ENCODE measurements around the gene TNFAIP8L1. TPM values are rescaled to one million over a fixed set of nuclear protein-coding genes. Genes with fewer than 3 reads are reported as not detected.

The TNFAIP8L1 gene
- total and polyA plus RNA-seq, 4 donors = 15.6 to 29.0 (median 20.1) TPM

- TF ChIP-seq HNF4A (conservative IDR thresholded peaks at IDR 0.05) = no peak
- no peak for TF ChIP-seq HNF4G (IDR thresholded peaks at IDR 0.05)
- no peak for TF ChIP-seq MAX (IDR thresholded peaks at IDR 0.05)
- no peak for TF ChIP-seq FOXA1 (IDR thresholded peaks at IDR 0.05)
- TF ChIP-seq TAF1 (conservative IDR thresholded peaks at IDR 0.05) = no peak
- TF ChIP-seq SP1 (IDR thresholded peaks at IDR 0.05) = no peak
- TF ChIP-seq GABPA (IDR thresholded peaks at IDR 0.05 in 1 of 2, conservative IDR thresholded peaks at IDR 0.05 in 1 of 2) = no peak
- TF ChIP-seq RXRA (IDR thresholded peaks at IDR 0.05) = no peak
- no peak for TF ChIP-seq NR2F2 (IDR thresholded peaks at IDR 0.05)
- no peak for TF ChIP-seq YY1 (IDR thresholded peaks at IDR 0.05)
Observed at GRCh38 chr19:4689403-4689802, 50.1 kb downstream of the TNFAIP8L1 start (continued).

GRCh38 chr19:4690361-4690760, 51.0 kb downstream of the TNFAIP8L1 start:
- H3K27ac ChIP-seq (ENCODE audit: low read depth in 1 of 2, low read length in 2 of 2) = peak overlapping the region in 1 of 2 donors; percentile 71
- WGBS = 80% methylated on average over 13 of the region's 13 CpGs
- TF ChIP-seq TAF1 (conservative IDR thresholded peaks at IDR 0.05) (no peak), YY1 (IDR thresholded peaks at IDR 0.05) (no peak), JUND (IDR thresholded peaks at IDR 0.05) (no peak), ATF3 (IDR thresholded peaks at IDR 0.05) (no peak), RXRA (IDR thresholded peaks at IDR 0.05) (no peak), RAD21 (IDR thresholded peaks at IDR 0.05) (peak in 1 of 2 donors; percentile 34), FOXA2 (IDR thresholded peaks at IDR 0.05) (no peak), CTCF (IDR thresholded peaks at IDR 0.05; ENCODE audit: low read depth, low read length, missing input control) (peak; percentile 3)
- H3K4me1 ChIP-seq (ENCODE audit: control insufficient read depth in 4 of 4, insufficient read depth in 4 of 4, low read length in 3 of 4) = peaks cover 12 to 36% (median 27%) of the 10 kb centered on the region in 4 donors
- DNase-seq (ENCODE audit: low spot score) = no peak
- H3K27me3 ChIP-seq (ENCODE audit: control insufficient read depth in 4 of 4, insufficient read depth in 4 of 4, low read length in 3 of 4) = no peaks in the 10 kb centered on the region
- H3K9me3 ChIP-seq (ENCODE audit: control insufficient read depth in 4 of 4, low read length in 3 of 4) = no peaks in the 10 kb centered on the region
- peaks cover 29 to 59% (median 40%) of the 10 kb centered on the region in 4 donors for H3K36me3 ChIP-seq (ENCODE audit: control insufficient read depth in 4 of 4, insufficient read depth in 3 of 4, low read depth in 1 of 4, low read length in 3 of 4)
- H3K4me3 ChIP-seq (ENCODE audit: low read depth in 1 of 3, low read length in 3 of 3) = no peak overlapping the region
- H3K9ac ChIP-seq (ENCODE audit: low read depth in 1 of 2, low read length in 2 of 2) = no peak overlapping the region

- 53% methylated on average over 9 of the region's 9 CpGs for WGBS
Observed at GRCh38 chr19:4691373-4691772, 52.1 kb downstream of the TNFAIP8L1 start.

More at GRCh38 chr19:4691373-4691772, 52.1 kb downstream of the TNFAIP8L1 start:
- H3K36me3 ChIP-seq (ENCODE audit: control insufficient read depth in 4 of 4, insufficient read depth in 3 of 4, low read depth in 1 of 4, low read length in 3 of 4) = peaks cover 29 to 53% (median 37%) of the 10 kb centered on the region in 4 donors
- no peaks in the 10 kb centered on the region for H3K9me3 ChIP-seq (ENCODE audit: control insufficient read depth in 4 of 4, low read length in 3 of 4)
- TF ChIP-seq ATF3 (IDR thresholded peaks at IDR 0.05) = no peak
- TF ChIP-seq REST (IDR thresholded peaks at IDR 0.05) = no peak
- no peak for TF ChIP-seq SP1 (IDR thresholded peaks at IDR 0.05)
- peak in 1 of 2 donors; percentile 13 for TF ChIP-seq HNF4A (conservative IDR thresholded peaks at IDR 0.05)
- TF ChIP-seq JUND (IDR thresholded peaks at IDR 0.05) = no peak
- TF ChIP-seq RXRA (IDR thresholded peaks at IDR 0.05) = peak; percentile 31 to 34
- no peak overlapping the region for H3K9ac ChIP-seq (ENCODE audit: low read depth in 1 of 2, low read length in 2 of 2)
- H3K27ac ChIP-seq (ENCODE audit: low read depth in 1 of 2, low read length in 2 of 2) = peak overlapping the region; percentile 52 to 71
- H3K27me3 ChIP-seq (ENCODE audit: control insufficient read depth in 4 of 4, insufficient read depth in 4 of 4, low read length in 3 of 4) = no peaks in the 10 kb centered on the region
- DNase-seq (ENCODE audit: low spot score) = no peak
- H3K4me3 ChIP-seq (ENCODE audit: low read depth in 1 of 3, low read length in 3 of 3) = no peak overlapping the region
- H3K4me1 ChIP-seq (ENCODE audit: control insufficient read depth in 4 of 4, insufficient read depth in 4 of 4, low read length in 3 of 4) = peaks cover 13 to 43% (median 30%) of the 10 kb centered on the region in 4 donors

Measured in liver (tissue), 9 donors.